PC-3 (cell line): Measurements from ENCODE around the gene OR11H6. TPM values are rescaled to one million over a fixed set of nuclear protein-coding genes. Genes with fewer than 3 reads are reported as not detected.

Source experiments
- ATAC-seq: fragments of 200-7000 bp; cut with Tn5 transposase; 2 replicates; pipeline ENCODE4 v1.9.1; 2020; ENCODE audit warnings: mild to moderate bottlenecking, moderate library complexity
- BruUV-seq: library from RNA; stranded (reverse); fragments of 400-500 nt; replicated peaks from 2 replicates; lab custom pipeline; 2021; lab: Mats Ljungman, UMichigan
- CTCF ChIA-PET: fragments of 300-600 bp; sonication (Branson Sonifier 250); formaldehyde crosslinking; loops from one replicate; lab custom pipeline; 2022; ENCODE audit warnings: antibody characterized with exemption; lab: Charles Lee
- POLR2A ChIA-PET: fragments of 300-600 bp; sonication (Branson Sonifier 250); formaldehyde crosslinking; loops from one replicate; lab custom pipeline; 2022; ENCODE audit warnings: antibody characterized with exemption; ENCODE audit not compliant: unreplicated experiment; lab: Charles Lee
- DNase-seq: peaks from one replicate; pipeline ENCODE4 v3.0.0-alpha.2; 2015
- H2AFZ ChIP-seq: fragments of 300-600 bp; sonication (generic); 2 replicates; pipeline ENCODE4 v1.6.0; 2016; ENCODE audit warnings: antibody characterized with exemption, low read length
- H3F3A ChIP-seq: fragments of 300-600 bp; sonication (generic); one replicate; pipeline ENCODE4 v1.6.0; 2017; ENCODE audit warnings: antibody characterized with exemption, low read length, control low read depth, mild to moderate bottlenecking; ENCODE audit not compliant: unreplicated experiment
- H3K27ac ChIP-seq: fragments of 300-600 bp; sonication (generic); 2 replicates; pipeline ENCODE4 v1.5.1; 2016; ENCODE audit warnings: mild to moderate bottlenecking, low read length
- H3K27me3 ChIP-seq: fragments of 300-600 bp; sonication (generic); 2 replicates; pipeline ENCODE4 v1.6.1; 2016; ENCODE audit warnings: low read length, mixed read lengths
- H3K36me3 ChIP-seq: fragments of 300-600 bp; sonication (generic); 2 replicates; pipeline ENCODE4 v1.6.1; 2016; ENCODE audit warnings: low read depth, mixed run types, low read length, mixed read lengths
- H3K4me1 ChIP-seq: fragments of 300-600 bp; sonication (generic); 2 replicates; pipeline ENCODE4 v1.5.1; 2016; ENCODE audit warnings: low read length; ENCODE audit not compliant: insufficient read depth
- H3K4me2 ChIP-seq: fragments of 300-600 bp; sonication (generic); 2 replicates; pipeline ENCODE4 v1.6.0; 2016; ENCODE audit warnings: low read length
- H3K4me3 ChIP-seq: fragments of 300-600 bp; sonication (generic); 2 replicates; pipeline ENCODE4 v1.5.1; 2016; ENCODE audit warnings: mild to moderate bottlenecking, low read length, mixed read lengths
- H3K79me2 ChIP-seq: fragments of 300-600 bp; sonication (generic); 2 replicates; pipeline ENCODE4 v1.6.1; 2017; ENCODE audit warnings: low read length, mixed read lengths
- H3K9ac ChIP-seq: fragments of 300-600 bp; sonication (generic); 2 replicates; pipeline ENCODE4 v1.6.0; 2016; ENCODE audit warnings: mild to moderate bottlenecking, low read length
- H3K9me2 ChIP-seq: fragments of 300-600 bp; sonication (generic); replicated peaks from 2 replicates; pipeline ENCODE4 v1.6.1; 2016; ENCODE audit warnings: mixed run types, low read length, mixed read lengths
- H3K9me3 ChIP-seq: fragments of 300-600 bp; sonication (generic); 2 replicates; pipeline ENCODE4 v1.6.1; 2016; ENCODE audit warnings: low read length, mixed read lengths
- H4K20me1 ChIP-seq: fragments of 300-600 bp; sonication (generic); 2 replicates; pipeline ENCODE4 v1.6.1; 2016; ENCODE audit warnings: low read length, mixed read lengths
- EZH2 ChIP-seq: fragments of 300-600 bp; sonication (generic); IDR thresholded peaks from one replicate; pipeline ENCODE4 v1.6.1; 2017; ENCODE audit warnings: antibody characterized with exemption, mild to moderate bottlenecking, low read length; ENCODE audit not compliant: unreplicated experiment
- EZH2phosphoT487 ChIP-seq: fragments of 300-600 bp; sonication (generic); IDR thresholded peaks from 2 replicates; pipeline ENCODE4 v1.6.1; 2018; ENCODE audit warnings: mild to moderate bottlenecking, antibody characterized with exemption, low read length, borderline replicate concordance
- intact Hi-C: fragments of 100-400 bp; cut with micrococcal nuclease; formaldehyde crosslinking; loops from 2 replicates; pipeline ENCODE4 v1.9.0; 2023
- total RNA-seq: library from RNA; depleted of rRNA; stranded (reverse); fragments of >200 nt; gene quantifications from 2 replicates; pipeline ENCODE4 v1.2.3, GENCODE V29; 2014; rRNA removed
- TF ChIP-seq, protein P1 (sequence below): fragments of 300-600 bp; sonication (generic); conservative IDR thresholded peaks from 2 replicates; pipeline ENCODE4 v1.5.1; 2017; ENCODE audit warnings: antibody characterized with exemption, low read depth, mild to moderate bottlenecking, low read length

The OR11H6 gene
- total RNA-seq, 1 experiment from 2014 or later: not detected

DNA sequence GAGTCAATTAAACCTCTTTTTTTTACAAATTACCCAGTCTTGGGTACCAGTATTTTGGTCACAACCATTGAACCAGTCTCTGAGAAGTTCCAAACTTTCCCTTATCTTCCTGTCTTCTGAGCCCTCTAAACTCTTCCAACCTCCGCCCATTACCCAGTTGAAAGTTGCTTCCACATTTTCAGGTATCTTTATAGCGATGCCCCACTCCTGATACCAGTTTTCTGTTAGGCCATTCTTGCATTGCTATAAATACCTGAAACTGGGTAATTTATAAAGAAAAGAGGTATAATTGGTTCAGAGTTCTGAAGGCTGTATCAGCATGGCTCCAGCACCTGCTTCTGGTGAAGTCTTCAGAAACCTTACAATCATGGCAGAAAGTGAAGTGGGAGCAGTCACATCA lies 50.6 kb downstream of the OR11H6 start:
- TF ChIP-seq EZH2: no peak
- TF ChIP-seq, protein P1, sequence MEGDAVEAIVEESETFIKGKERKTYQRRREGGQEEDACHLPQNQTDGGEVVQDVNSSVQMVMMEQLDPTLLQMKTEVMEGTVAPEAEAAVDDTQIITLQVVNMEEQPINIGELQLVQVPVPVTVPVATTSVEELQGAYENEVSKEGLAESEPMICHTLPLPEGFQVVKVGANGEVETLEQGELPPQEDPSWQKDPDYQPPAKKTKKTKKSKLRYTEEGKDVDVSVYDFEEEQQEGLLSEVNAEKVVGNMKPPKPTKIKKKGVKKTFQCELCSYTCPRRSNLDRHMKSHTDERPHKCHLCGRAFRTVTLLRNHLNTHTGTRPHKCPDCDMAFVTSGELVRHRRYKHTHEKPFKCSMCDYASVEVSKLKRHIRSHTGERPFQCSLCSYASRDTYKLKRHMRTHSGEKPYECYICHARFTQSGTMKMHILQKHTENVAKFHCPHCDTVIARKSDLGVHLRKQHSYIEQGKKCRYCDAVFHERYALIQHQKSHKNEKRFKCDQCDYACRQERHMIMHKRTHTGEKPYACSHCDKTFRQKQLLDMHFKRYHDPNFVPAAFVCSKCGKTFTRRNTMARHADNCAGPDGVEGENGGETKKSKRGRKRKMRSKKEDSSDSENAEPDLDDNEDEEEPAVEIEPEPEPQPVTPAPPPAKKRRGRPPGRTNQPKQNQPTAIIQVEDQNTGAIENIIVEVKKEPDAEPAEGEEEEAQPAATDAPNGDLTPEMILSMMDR: no peak
- no peak for TF ChIP-seq EZH2phosphoT487
- Histone ChIP-seq H3K27ac (no peak overlapping the region), H3K27me3 (no peaks in the 10 kb centered on the region), H3K4me1 (no peaks in the 10 kb centered on the region), H2AFZ (no peak overlapping the region), H3K36me3 (peaks cover 7% of the 10 kb centered on the region; the same call in 1 of the 2 replicates), H4K20me1 (no peaks in the 10 kb centered on the region), H3K9ac (no peak overlapping the region), H3K9me2 (no peaks in the 10 kb centered on the region), H3K79me2 (no peaks in the 10 kb centered on the region), H3F3A (no peaks in the 10 kb centered on the region), H3K4me3 (no peak overlapping the region), H3K9me3 (no peaks in the 10 kb centered on the region), H3K4me2 (no peak overlapping the region)
- DNase-seq (no peak), ATAC-seq (no peak)
- BruUV-seq: no TSS peak
- ChIA-PET POLR2A (no interaction called here), CTCF (no interaction called here)
- intact Hi-C loops: no loop called here

Other genes with a start within 250 kb of the OR11H6 start
- not detected in 2 replicates for gene OR4K15, start 248.1 kb upstream of the OR11H6 start, total RNA-seq
- not detected in 2 replicates for gene OR4Q2, start 221.5 kb upstream of the OR11H6 start, total RNA-seq
- not detected in 2 replicates for gene OR4K14, start 204.4 kb upstream of the OR11H6 start, total RNA-seq
- gene OR4K13, start 187.7 kb upstream of the OR11H6 start, total RNA-seq: not detected in 2 replicates
- gene OR4L1, start 163.7 kb upstream of the OR11H6 start, total RNA-seq: not detected in 2 replicates
- gene OR4K17, start 113.0 kb upstream of the OR11H6 start, total RNA-seq: not detected in 2 replicates
- gene OR4N5, start 84.9 kb upstream of the OR11H6 start, total RNA-seq: not detected in 2 replicates
- not detected in 2 replicates for gene OR11G2, start 32.8 kb upstream of the OR11H6 start, total RNA-seq
- not detected in 2 replicates for gene OR11H7, start 5.3 kb downstream of the OR11H6 start, total RNA-seq
- gene OR11H4, start 15.6 kb downstream of the OR11H6 start, total RNA-seq: not detected in 2 replicates
- 9.8 and 23.3 TPM in 2 replicates for gene TTC5, start 82.2 kb downstream of the OR11H6 start, total RNA-seq
- gene CCNB1IP1, start 109.6 kb downstream of the OR11H6 start, total RNA-seq: 32.8 and 35.0 TPM in 2 replicates
- 35.6 and 38.3 TPM in 2 replicates for gene PARP2, start 119.9 kb downstream of the OR11H6 start, total RNA-seq
- 8.9 and 11.7 TPM in 2 replicates for gene TEP1, start 189.8 kb downstream of the OR11H6 start, total RNA-seq
- gene KLHL33, start 212.5 kb downstream of the OR11H6 start, total RNA-seq: 0.17 TPM in 1 of 2 replicates, not detected in the other
- 57.7 and 64.1 TPM in 2 replicates for gene OSGEP, start 231.1 kb downstream of the OR11H6 start, total RNA-seq
- 147 and 189 TPM in 2 replicates for gene APEX1, start 231.5 kb downstream of the OR11H6 start, total RNA-seq
- 32.9 and 35.2 TPM in 2 replicates for gene PIP4P1, start 237.7 kb downstream of the OR11H6 start, total RNA-seq
- 108 and 118 TPM in 2 replicates for gene PNP, start 245.7 kb downstream of the OR11H6 start, total RNA-seq